Rectal smooth muscle tissue (tissue), 1 donor: ENCODE measurements around the gene AQP7.
"Not testable (repeated sequence)": the region's sequence is repeated elsewhere in the genome, so short reads cannot be mapped to it uniquely, and the experiment has no call there.

ENCODE experiments used
- H3K27ac ChIP-seq: one replicate; pipeline ENCODE4 v1.7.0; 2013; ENCODE audit warnings: low read depth, low read length, inconsistent platforms
- H3K27me3 ChIP-seq: one replicate; pipeline ENCODE4 v1.7.0; 2013; ENCODE audit warnings: low read length; ENCODE audit not compliant: control insufficient read depth, insufficient read depth
- H3K36me3 ChIP-seq: one replicate; pipeline ENCODE4 v1.7.0; 2013; ENCODE audit warnings: low read length; ENCODE audit not compliant: control insufficient read depth, insufficient read depth
- H3K4me1 ChIP-seq: one replicate; pipeline ENCODE4 v1.7.0; 2013; ENCODE audit warnings: low read length; ENCODE audit not compliant: control insufficient read depth, insufficient read depth
- H3K4me3 ChIP-seq: one replicate; pipeline ENCODE4 v1.7.0; 2013; ENCODE audit warnings: low read length
- H3K9ac ChIP-seq: one replicate; pipeline ENCODE4 v1.7.0; 2013; ENCODE audit warnings: low read length

AQP7 gene

DNA sequence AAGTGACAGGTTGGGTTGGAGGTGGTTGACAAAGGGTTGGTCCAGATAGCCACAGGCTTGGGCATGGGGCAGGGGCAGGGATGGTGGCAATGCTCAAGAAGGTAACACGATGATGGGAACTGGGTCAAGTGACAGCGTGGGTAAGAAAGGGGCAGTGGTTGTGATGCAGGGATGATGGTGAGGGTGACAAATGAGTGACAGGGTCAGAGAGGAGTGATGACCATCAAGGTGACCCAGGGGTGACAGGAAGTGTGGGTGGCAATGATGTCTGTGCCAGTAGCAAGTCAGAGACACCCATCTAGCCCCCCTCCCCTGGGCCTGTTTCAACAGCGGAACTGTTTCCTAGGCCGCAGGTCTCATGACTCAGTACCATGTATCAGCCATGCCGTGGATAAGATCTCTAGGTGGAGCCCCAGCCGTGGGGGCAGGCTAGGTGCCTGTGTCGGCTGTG is 24.5 kb upstream of the AQP7 start:
- Histone ChIP-seq H3K36me3 (no peaks in the 10 kb centered on the region), H3K27me3 (no peaks in the 10 kb centered on the region), H3K27ac (no peak overlapping the region), H3K9ac (no peak overlapping the region), H3K4me3 (no peak overlapping the region), H3K4me1 (no peaks in the 10 kb centered on the region)

DNA sequence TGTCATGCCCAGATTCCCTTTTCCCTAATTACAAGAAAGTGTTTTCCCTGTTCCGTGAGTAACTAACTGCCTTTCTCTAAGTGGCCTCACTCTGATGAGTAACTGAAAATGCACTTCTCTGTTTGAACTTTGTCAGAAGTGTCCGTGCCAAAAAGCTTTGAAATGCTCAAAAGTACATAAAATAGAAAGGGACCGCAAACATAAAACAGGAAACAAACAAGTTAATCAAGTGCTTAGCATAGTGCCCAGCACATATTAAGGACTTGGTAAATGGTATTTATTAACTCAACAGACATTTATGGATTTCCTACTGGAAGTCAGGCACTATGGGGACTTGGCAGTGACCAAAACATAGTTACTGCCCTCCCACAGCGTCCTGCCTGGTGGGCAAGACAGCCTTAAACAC is 22.8 kb upstream of the AQP7 start:
- Histone ChIP-seq H3K4me3 (no peak overlapping the region), H3K27me3 (no peaks in the 10 kb centered on the region), H3K36me3 (no peaks in the 10 kb centered on the region), H3K4me1 (no peaks in the 10 kb centered on the region), H3K27ac (no peak overlapping the region), H3K9ac (no peak overlapping the region)

DNA sequence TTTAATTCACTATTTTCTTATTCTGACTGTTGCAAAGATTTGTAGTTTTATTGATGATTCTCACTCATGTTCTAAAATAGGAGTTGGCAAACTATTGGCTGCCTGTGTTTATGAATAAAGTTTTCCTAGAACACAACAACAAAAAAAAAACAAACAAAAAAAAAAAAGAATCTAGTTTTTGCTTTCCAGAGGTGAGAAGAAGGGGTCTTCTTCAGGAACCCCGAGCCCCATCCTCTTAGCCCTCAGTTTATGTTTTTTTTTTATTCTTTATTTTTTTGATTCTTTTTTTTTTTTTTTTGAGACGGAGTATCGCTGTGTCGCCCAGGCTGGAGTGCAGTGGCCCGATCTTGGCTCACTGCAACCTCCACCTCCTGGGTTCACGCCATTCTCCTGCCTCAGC is 22.1 kb upstream of the AQP7 start:
- not testable (repeated sequence) for H3K4me3 ChIP-seq, H3K27ac ChIP-seq, H3K36me3 ChIP-seq, H3K27me3 ChIP-seq, H3K4me1 ChIP-seq, H3K9ac ChIP-seq

DNA sequence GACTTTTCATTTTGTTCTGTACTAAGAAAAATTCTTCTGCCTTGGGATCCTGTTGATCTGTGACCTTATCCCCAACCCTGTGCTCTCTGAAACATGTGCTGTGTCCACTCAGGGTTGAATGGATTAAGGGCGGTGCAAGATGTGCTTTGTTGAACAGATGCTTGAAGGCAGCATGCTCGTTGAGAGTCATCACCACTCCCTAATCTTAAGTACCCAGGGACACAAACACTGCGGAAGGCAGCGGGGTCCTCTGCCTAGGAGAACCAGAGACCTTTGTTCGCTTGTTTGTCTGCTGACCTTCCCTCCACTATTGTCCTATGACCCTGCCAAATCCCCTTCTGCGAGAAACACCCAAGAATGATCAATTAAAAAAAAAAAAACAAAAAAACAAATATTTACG is 21.7 kb upstream of the AQP7 start:
- not testable (repeated sequence) for H3K4me3 ChIP-seq, H3K9ac ChIP-seq, H3K4me1 ChIP-seq, H3K27me3 ChIP-seq, H3K27ac ChIP-seq, H3K36me3 ChIP-seq

DNA sequence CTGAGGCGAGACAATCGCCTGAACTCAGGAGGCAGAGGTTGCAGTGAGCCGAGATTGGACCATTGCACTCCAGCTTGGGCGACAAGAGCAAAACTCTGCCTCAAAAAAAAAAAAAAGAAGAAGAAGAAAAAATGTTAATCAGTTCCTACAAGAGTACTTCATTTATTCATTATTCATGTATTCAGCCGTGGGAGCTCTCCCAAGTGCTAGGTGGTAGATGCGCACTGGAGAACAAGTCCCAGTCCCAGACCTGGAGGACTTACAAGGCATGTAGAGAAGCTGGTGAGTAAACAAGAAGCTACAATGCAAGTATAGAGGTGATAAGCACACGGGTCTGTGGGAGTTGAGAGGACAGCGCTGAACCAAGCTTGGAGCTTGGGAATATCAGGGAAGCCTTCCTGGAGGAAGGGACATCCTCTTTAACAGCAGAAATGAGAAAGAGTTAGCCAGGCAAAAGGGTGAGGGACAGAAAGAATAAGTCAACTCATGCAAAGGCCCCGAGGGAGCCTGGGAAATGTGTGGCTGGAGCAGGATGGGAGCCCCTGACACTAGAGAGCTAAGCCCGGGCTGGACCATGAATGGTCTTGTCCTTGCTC is 17.4 kb upstream of the AQP7 start:
- Histone ChIP-seq H3K27me3 (no peaks in the 10 kb centered on the region), H3K4me3 (no peak overlapping the region), H3K36me3 (no peaks in the 10 kb centered on the region), H3K27ac (no peak overlapping the region), H3K4me1 (no peaks in the 10 kb centered on the region), H3K9ac (no peak overlapping the region)

DNA sequence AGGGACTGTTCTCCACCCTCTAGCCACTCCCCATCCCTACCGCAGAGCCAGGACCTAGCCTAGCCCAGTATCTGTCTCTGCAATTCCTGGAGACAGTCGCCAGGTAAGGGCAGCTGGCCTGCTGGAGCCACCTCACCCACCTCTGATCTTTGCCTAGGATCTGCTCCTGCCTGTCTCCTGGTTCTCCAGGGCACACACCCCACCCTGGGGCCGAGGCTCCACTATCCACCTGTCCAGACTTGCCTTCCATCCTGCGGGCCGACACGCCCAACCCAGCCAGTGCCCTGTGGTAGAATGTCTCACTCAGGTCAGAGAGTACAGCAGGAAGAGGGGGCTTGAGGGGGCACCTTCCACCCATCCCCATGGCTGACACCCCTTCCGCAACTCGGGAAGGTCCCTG is 15.7 kb upstream of the AQP7 start:
- Histone ChIP-seq H3K9ac (no peak overlapping the region), H3K4me1 (no peaks in the 10 kb centered on the region), H3K27me3 (no peaks in the 10 kb centered on the region), H3K4me3 (no peak overlapping the region), H3K36me3 (no peaks in the 10 kb centered on the region), H3K27ac (no peak overlapping the region)

DNA sequence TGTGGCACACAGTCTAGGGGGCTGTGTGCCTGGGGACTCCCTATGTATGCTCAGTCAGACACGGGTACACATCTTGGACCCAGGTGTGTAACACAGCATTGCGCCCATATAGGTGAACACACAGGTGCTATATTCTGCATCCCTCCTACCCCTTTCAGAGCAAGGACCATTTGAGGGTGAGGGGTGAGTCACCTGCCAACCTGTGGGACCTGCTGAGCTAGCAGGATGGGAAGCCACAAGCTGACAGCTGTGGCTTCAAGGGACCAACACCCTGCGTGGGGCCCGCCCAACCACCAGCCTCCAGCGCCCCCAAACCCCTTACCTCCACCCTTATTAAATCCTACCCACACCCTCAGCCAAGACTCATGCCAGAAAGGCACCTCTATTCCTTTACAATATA is 14.6 kb upstream of the AQP7 start:
- no peaks in the 10 kb centered on the region for H3K27me3 ChIP-seq
- no peaks in the 10 kb centered on the region for H3K4me1 ChIP-seq
- no peaks in the 10 kb centered on the region for H3K36me3 ChIP-seq
- H3K9ac ChIP-seq, result no peak overlapping the region
- H3K27ac ChIP-seq, result no peak overlapping the region
- no peak overlapping the region for H3K4me3 ChIP-seq

DNA sequence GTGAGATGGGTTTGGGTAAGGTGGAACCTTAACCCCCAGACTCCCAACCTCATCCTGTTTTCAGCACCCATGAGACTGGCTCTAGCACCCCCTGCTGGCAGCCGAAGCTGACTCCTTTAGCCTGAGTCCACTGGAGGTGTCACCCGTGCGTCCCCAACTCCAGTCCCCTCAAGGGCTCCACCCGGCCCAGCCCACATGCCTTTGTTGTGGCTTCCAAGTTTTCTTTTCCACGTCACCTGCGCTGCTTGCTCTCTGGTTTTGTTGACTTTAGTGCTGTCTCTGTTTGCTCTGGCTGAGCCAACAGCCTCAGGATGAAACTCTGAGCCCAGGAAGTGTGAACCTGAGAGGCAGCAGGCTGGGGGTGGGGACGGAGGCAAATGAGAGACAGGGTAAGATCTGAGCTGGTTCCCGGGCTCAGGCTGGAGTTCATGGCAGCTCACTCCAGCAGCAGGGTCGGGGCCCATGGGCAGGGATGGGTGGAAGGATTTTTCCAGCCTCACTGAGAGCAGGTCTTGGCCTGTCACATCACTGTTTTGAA is 13.2 kb upstream of the AQP7 start:
- H3K27ac ChIP-seq, result no peak overlapping the region
- no peak overlapping the region for H3K4me3 ChIP-seq
- no peaks in the 10 kb centered on the region for H3K27me3 ChIP-seq
- no peak overlapping the region for H3K9ac ChIP-seq
- no peaks in the 10 kb centered on the region for H3K4me1 ChIP-seq
- H3K36me3 ChIP-seq, result no peaks in the 10 kb centered on the region

DNA sequence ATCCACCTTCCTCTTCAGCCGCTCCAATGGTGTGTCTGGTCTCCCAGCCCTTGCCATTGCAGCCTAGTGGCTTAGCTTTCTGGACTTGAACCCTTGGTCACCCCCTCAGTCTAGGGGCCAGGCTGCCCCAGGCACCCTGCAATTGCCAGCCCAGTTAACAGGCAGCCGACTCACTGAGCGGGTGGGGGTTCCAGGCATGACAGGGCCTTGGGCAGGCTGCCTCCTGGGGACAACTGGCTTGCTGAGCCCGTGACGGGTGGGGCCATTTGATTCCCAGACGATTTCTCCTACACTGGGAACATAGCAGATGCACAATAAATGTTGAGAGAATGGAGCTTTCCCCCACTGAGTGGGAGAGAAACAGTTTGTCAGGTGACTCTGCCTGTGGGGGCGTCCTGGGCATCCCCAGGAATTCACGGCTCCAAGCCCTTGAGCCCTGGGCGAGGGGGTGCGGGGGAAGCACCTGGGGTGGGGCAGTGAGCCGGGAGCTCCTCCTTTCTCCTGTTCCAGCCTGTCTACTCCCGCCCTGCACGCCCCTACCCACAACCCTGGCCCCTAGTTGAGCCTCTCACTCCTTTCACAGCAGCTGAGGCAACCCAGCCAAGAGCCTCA is 12.6 kb upstream of the AQP7 start:
- H3K9ac ChIP-seq, result no peak overlapping the region
- no peaks in the 10 kb centered on the region for H3K4me1 ChIP-seq
- H3K27me3 ChIP-seq, result no peaks in the 10 kb centered on the region
- H3K36me3 ChIP-seq, result no peaks in the 10 kb centered on the region
- no peak overlapping the region for H3K4me3 ChIP-seq
- H3K27ac ChIP-seq, result no peak overlapping the region

DNA sequence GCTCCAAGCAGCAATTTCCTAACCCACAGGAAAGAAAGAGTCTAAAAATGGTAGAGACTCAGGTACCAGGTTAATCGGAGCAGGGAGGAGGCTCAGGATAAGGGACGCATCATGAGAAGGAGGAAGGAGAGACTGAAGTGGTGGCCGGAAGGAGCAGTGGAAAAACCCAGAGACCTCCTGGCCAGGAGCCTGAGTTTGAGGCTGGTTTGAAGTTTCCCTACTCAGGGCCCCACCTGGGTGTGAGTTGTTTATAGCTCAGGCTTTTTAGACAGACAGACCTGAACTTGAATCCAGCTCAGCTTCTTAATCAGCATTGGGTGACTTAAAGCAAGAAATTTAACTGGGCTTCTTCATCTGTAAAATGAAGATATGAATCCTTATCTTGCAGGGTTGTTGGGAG is 11.9 kb upstream of the AQP7 start:
- H3K4me3 ChIP-seq, result no peak overlapping the region
- H3K4me1 ChIP-seq, result no peaks in the 10 kb centered on the region
- H3K27ac ChIP-seq, result no peak overlapping the region
- H3K27me3 ChIP-seq, result no peaks in the 10 kb centered on the region
- H3K36me3 ChIP-seq, result no peaks in the 10 kb centered on the region
- H3K9ac ChIP-seq, result no peak overlapping the region

DNA sequence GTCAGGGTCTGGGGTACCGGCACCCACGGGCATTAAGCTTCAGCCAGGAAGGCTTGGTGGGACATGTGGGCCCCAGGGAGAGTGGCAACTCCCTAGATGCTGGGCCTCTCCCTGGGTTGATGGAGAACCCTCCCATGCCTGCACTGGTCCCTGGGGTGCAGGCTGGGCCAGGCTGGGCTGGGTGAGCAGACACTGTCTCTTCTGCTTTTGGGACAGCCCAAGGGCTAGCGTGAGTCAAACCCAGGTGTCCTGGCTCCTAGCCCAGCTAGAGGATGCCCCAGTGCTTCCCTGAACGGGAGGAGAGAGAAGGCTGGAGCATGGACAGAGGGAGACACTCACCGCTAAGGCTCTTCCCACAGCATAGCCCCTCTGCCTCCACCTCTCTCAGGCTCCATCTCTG is 5.7 kb upstream of the AQP7 start:
- Histone ChIP-seq H3K27me3 (no peaks in the 10 kb centered on the region), H3K4me3 (no peak overlapping the region), H3K36me3 (no peaks in the 10 kb centered on the region), H3K9ac (no peak overlapping the region), H3K4me1 (no peaks in the 10 kb centered on the region), H3K27ac (no peak overlapping the region)

DNA sequence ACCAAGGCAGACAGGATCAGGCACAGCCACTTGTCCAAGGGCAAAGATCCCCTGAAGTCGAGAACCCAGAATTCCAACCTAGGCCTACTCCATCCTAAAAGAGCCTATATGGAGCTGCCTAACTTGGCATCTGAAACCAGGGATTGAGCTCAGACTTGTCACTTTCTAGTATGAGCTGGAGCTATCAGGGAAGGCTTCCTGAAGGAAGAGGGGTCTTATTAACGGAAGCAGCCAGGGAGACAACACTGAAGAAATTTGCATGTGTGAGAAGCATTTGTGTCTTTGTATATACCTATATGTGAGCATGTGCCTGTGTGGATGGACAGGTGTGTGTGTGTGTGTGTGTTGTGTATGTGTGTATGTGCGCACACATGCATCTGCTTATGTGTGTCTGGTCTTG is 4.7 kb upstream of the AQP7 start:
- Histone ChIP-seq H3K4me3 (no peak overlapping the region), H3K27me3 (no peaks in the 10 kb centered on the region), H3K27ac (no peak overlapping the region), H3K9ac (no peak overlapping the region), H3K36me3 (no peaks in the 10 kb centered on the region), H3K4me1 (no peaks in the 10 kb centered on the region)

DNA sequence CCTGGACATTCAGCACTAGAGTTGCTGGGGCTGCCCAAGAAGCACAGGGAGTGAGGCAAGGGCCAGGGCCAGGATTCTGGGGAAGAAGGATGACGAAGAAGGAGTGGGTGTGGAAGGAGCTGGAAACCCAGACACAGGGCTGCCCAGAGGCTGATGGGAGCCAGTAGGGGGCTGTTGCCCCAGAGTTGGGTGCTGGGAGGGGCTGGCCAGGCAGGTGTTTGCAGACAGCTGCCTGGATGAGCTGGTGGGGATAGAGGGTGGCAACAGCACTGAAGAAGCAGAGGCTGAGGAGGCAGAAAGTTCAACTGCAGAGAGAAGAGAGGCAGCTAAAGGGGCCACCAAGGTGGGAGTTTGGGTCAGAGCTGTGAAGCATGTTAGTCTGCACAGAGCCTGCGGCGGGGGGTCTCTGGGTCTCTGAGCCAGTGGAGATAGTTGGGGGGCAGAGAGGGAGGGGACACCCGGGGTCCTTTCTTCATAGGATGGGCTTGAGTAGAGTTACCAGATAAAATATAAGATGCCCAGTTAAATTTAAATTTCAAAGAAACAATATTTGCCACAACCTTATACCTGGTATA is 2.5 kb upstream of the AQP7 start:
- H3K9ac ChIP-seq, result no peak overlapping the region

More for the DNA sequence above, 2.5 kb upstream of the AQP7 start:
- H3K27me3 ChIP-seq, result no peaks in the 10 kb centered on the region
- no peaks in the 10 kb centered on the region for H3K4me1 ChIP-seq
- no peak overlapping the region for H3K4me3 ChIP-seq
- no peaks in the 10 kb centered on the region for H3K36me3 ChIP-seq
- no peak overlapping the region for H3K27ac ChIP-seq
